A549 (cell line): ENCODE data around the gene UBL7.

Experiments
- CHD2 ChIP-seq: fragments of 150-350 bp; IDR thresholded peaks from 2 replicates; pipeline ENCODE4 v1.6.1; 2014; ENCODE audit warnings: low read length; ENCODE audit not compliant: partially characterized antibody
- CHD4 ChIP-seq: fragments of 200-600 bp; sonication (generic); IDR thresholded peaks from 2 replicates; pipeline ENCODE4 v1.6.1; 2016; ENCODE audit warnings: antibody characterized with exemption, mild to moderate bottlenecking, borderline replicate concordance
- ESRRA ChIP-seq: fragments of 150-350 bp; IDR thresholded peaks from 2 replicates; pipeline ENCODE4 v1.6.1; 2014; ENCODE audit warnings: mild to moderate bottlenecking, low read length, borderline replicate concordance
- RAD21 ChIP-seq, 2 experiments: fragments of >200 bp in 1 of 2; sonication (Bioruptor Twin) in 1 of 2; formaldehyde crosslinking in 1 of 2; IDR thresholded peaks in 1 of 2; conservative IDR thresholded peaks in 1 of 2; 2 replicates in 1 of 2; 3 replicates in 1 of 2; pipeline ENCODE4 v1.6.1; 2012 to 2018; ENCODE audit warnings: inconsistent platforms in 1 of 2
- RCOR1 ChIP-seq: fragments of 150-350 bp; IDR thresholded peaks from 2 replicates; pipeline ENCODE4 v1.6.1; 2014; ENCODE audit warnings: antibody characterized with exemption, low read length, low read depth
- SMC3 ChIP-seq: fragments of >200 bp; sonication (Bioruptor Twin); formaldehyde crosslinking; IDR thresholded peaks from 3 replicates; pipeline ENCODE4 v1.6.1; 2018; ENCODE audit warnings: inconsistent platforms
- ZNF302 ChIP-seq: fragments of 250-450 bp; sonication (Bioruptor Pico); IDR thresholded peaks from 2 replicates; pipeline ENCODE4 v1.9.0; 2021; ENCODE audit warnings: inconsistent platforms, mild to moderate bottlenecking, moderate library complexity
- TF ChIP-seq, protein P1 (sequence below): fragments of 200-600 bp; sonication (generic); IDR thresholded peaks from 2 replicates; pipeline ENCODE4 v1.6.1; 2016; ENCODE audit warnings: antibody characterized with exemption, mild to moderate bottlenecking, moderate library complexity
- TF ChIP-seq, protein P2 (sequence below): fragments of >200 bp; sonication (Bioruptor Twin); formaldehyde crosslinking; IDR thresholded peaks from 3 replicates; pipeline ENCODE4 v1.5.1; 2016

DNA sequence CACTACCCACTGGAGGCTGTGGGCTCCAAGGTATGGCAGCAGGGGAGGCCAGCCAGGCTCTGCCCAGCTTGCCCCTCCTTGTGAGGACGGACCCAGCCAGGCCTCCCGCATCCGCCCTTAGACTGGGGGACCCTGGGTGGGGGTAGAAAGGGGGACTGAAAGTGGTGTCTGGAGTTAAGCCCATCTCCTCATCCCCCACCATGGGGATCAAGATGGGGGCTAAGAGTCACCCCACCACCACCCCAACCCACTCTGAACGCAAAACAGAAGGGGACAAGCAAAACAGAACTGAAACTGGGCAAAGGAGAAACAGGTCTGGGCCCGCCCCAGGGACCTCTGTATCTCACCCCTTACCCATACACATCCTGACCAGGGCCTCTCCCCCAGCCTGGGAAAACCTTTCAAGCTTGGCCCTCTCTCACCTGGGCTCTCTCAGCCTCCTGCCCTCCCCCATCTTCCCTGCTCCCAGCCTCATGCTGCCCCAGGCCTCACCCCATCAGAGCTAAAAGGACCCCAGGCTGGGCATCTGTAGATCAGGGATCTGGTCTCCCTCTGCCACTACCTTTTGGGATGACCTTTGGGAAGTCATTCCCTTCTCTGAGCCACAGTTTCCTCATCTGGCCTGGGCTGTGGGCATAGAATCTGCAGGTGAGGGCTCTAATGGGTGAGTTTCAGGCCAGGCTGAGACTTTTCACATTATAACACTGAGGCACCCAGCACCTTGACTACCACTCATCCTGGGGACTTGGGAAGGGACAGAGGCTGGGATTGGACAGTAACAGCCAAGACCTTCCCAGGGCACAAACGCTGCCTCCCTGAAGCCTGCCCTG is 63.5 kb downstream of the UBL7 start:
- TF ChIP-seq ESRRA (no peak), SMC3 (no peak), RAD21 (conservative IDR thresholded peaks at IDR 0.05 in 1 of 2, IDR thresholded peaks at IDR 0.05 in 1 of 2) (no peak), RCOR1 (no peak), CHD2 (no peak), CHD4 (no peak), ZNF302 (CRISPR knock-in tag) (no peak)
- TF ChIP-seq, protein P1, sequence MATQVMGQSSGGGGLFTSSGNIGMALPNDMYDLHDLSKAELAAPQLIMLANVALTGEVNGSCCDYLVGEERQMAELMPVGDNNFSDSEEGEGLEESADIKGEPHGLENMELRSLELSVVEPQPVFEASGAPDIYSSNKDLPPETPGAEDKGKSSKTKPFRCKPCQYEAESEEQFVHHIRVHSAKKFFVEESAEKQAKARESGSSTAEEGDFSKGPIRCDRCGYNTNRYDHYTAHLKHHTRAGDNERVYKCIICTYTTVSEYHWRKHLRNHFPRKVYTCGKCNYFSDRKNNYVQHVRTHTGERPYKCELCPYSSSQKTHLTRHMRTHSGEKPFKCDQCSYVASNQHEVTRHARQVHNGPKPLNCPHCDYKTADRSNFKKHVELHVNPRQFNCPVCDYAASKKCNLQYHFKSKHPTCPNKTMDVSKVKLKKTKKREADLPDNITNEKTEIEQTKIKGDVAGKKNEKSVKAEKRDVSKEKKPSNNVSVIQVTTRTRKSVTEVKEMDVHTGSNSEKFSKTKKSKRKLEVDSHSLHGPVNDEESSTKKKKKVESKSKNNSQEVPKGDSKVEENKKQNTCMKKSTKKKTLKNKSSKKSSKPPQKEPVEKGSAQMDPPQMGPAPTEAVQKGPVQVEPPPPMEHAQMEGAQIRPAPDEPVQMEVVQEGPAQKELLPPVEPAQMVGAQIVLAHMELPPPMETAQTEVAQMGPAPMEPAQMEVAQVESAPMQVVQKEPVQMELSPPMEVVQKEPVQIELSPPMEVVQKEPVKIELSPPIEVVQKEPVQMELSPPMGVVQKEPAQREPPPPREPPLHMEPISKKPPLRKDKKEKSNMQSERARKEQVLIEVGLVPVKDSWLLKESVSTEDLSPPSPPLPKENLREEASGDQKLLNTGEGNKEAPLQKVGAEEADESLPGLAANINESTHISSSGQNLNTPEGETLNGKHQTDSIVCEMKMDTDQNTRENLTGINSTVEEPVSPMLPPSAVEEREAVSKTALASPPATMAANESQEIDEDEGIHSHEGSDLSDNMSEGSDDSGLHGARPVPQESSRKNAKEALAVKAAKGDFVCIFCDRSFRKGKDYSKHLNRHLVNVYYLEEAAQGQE = no peak
- TF ChIP-seq, protein P2, sequence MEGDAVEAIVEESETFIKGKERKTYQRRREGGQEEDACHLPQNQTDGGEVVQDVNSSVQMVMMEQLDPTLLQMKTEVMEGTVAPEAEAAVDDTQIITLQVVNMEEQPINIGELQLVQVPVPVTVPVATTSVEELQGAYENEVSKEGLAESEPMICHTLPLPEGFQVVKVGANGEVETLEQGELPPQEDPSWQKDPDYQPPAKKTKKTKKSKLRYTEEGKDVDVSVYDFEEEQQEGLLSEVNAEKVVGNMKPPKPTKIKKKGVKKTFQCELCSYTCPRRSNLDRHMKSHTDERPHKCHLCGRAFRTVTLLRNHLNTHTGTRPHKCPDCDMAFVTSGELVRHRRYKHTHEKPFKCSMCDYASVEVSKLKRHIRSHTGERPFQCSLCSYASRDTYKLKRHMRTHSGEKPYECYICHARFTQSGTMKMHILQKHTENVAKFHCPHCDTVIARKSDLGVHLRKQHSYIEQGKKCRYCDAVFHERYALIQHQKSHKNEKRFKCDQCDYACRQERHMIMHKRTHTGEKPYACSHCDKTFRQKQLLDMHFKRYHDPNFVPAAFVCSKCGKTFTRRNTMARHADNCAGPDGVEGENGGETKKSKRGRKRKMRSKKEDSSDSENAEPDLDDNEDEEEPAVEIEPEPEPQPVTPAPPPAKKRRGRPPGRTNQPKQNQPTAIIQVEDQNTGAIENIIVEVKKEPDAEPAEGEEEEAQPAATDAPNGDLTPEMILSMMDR = no peak
